Fibroblast of skin of back (primary cell): ENCODE measurements around the gene ENDOU.

Source experiments
- DNase-seq: peaks from one replicate; pipeline ENCODE4 v3.0.0-alpha.2; 2013

Gene ENDOU

DNA sequence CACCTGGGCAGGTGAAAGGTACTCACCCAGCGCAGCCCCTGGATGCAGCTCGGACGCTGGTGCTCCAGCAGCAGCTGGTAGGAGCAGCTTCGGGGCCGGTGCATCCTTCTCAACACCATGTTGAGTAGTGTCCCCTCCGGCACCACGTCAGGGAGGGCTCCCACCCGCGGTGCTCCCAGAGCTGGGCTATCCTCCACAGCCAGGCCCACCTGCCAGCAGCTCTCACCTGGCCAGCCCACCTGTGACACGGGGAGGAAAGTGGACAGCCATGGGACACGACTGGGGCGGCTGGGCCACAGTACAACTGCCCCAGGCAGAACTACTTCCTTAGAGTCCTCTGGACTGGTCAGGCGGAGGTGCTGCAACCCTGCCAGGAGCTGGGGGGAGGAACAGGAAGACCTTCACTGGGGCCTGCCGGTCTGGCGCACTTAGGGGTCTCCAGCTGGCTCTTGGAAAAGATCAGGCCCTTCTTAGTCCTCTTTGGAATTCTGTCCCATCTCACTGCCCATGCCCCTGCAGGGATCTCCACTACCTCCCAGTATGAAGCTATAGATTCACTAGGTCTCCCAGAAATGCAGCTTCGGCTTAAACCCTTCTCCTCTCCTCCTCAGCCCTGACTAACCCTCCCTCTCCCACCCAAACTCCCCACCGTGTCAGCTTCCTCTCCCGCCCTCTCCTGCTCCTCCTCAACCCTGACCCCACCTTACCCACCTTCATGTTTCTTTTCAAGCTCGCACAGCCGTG, 32.7 kb upstream of the ENDOU start:
- no peak for DNase-seq

- DNase-seq = no peak
Measured at GRCh38 chr12:47757364-47757839, 32.1 kb upstream of the ENDOU start.

- DNase-seq = no peak
Measured at GRCh38 chr12:47755655-47756562, 30.6 kb upstream of the ENDOU start.

DNA sequence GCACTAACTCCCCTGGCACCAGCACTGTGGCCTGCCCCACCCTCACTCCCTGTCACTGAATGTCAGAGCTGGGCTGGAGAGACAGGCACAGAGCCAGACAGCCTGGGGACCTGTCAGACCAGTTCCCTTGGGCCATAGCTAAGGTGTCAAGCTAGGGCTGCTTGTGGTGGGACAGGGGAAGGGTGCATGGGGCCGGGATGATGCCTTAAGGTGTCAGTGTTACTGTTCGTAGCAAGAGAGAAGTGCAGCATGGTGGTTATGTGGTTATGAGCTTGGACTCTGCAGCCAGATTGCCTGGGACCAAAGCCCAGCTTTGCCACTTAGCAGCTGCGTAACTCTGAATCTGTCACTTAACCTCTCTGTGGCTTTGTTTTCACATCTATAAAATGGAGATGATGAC, 29.6 kb upstream of the ENDOU start:
- DNase-seq = no peak

DNA sequence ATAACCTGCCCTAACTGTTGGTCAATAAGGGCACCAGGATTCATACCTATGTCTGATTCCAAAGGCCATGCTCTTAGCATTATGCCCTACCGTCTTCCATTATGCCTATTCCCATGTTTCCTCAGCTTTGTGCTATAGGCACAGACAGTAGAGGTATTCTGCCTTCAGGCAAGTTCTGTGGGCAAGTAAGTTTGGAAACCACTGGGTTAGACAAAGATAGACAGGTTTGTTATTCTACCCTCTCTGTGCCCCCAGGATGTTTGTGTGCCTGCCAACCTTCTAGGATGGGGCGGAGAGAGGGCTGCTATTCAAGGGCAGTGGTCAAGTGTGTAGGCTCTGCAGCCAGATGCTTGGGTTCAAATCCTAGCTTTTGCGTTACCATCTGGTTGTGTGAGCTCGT, 28.8 kb upstream of the ENDOU start:
- DNase-seq = no peak

DNA sequence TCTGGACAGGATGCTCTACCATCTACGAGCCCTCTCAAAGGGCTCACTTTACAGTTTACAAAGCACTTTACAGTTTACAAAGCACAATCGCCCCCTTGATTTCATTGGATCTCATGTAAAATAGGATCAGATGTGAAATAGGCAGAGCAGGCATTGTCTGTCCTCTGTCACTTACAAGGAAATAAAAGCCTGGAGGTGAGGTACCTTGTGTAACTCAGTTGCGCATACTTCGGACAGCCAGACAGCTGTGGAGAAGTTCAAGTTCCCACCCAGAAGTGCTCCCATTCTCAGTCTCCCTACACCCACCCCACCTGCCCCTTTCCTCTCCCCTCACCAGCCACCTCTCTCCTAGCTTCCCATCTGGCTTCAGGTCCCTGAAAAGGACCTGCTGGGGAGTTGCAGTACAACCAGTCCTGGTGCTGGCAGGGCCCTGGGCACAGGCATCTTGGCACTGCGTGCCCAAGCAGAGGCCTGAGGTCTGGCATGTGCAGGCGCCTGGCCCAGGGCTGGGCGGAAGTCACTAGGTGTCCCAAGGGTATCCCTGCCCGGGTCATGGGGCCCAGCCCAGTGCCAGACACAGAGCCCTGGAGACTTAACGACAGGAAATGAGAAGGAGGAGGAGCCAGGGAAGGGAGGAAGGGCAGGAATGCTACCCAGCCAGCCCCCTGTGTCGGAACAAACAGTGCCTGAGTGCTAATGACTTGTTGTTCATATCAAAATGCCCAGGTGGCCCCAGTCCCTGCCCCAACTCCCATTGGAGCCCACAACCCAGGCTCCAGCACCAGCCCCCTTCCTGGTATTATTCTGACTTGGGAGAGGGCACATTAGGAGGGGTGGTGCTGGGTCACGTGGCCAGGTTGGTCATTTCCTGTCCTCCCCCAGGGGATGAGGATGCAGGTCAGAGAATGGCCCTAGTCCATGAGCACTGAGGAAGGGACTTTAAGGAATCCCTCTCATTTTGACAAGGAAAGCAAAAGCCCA, 28.0 kb upstream of the ENDOU start:
- DNase-seq = peak; percentile 59

GRCh38 chr12:47752552-47752951, 27.3 kb upstream of the ENDOU start:
- peak; percentile 74 for DNase-seq

- no peak for DNase-seq
Measured at GRCh38 chr12:47752121-47752520, 26.8 kb upstream of the ENDOU start.

GRCh38 chr12:47751561-47751960, 26.3 kb upstream of the ENDOU start:
- no peak for DNase-seq

DNA sequence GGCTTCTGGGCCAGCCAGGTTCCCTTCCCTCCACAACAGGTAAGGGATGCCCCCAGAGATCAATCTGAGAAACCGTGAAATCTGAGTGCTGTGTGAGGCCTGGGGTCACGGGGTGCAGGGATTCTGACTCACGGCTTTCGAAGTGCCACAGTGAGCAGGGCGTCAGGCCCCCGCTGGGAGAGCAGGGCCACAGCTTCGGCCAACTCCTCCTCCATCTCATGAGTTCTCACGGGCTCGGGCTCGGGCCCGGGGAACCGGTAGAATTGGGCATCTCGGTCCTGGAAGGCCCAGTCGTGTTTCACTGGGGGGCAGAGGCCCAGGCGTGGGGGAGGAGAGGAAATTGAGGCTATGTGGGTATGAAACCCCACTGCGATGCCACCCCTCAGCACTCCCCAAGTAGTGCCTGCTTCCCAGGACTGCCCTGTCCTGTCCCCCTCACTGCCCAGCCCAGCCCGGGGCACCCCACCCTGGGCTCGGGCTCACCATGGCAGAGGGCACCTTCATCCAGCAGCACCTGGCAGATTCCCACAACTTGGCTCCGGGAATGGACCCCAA, 25.7 kb upstream of the ENDOU start:
- DNase-seq = no peak

GRCh38 chr12:47750229-47750798, 25.0 kb upstream of the ENDOU start:
- no peak for DNase-seq

DNA sequence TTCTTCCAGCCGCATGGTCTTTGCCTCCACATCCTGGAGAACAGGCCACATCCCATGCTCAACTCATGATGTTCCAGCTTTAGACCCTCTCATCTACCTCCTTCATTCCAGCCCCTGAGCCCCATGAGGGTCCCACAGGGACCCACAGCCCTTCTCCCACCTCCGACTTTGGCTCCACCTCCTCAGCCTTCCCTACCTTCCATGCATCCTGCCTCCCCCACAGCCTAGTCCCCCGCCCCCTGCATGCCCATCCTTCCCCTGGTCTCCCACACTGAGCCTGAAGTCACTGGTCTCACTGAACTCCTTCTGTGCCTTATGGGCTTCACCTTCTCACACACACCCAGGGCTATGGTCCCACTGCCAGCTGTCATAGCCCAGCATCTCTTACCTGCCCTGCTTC, 23.6 kb upstream of the ENDOU start:
- DNase-seq = no peak

- no peak for DNase-seq
Measured at GRCh38 chr12:47748507-47748828, 23.2 kb upstream of the ENDOU start.

DNA sequence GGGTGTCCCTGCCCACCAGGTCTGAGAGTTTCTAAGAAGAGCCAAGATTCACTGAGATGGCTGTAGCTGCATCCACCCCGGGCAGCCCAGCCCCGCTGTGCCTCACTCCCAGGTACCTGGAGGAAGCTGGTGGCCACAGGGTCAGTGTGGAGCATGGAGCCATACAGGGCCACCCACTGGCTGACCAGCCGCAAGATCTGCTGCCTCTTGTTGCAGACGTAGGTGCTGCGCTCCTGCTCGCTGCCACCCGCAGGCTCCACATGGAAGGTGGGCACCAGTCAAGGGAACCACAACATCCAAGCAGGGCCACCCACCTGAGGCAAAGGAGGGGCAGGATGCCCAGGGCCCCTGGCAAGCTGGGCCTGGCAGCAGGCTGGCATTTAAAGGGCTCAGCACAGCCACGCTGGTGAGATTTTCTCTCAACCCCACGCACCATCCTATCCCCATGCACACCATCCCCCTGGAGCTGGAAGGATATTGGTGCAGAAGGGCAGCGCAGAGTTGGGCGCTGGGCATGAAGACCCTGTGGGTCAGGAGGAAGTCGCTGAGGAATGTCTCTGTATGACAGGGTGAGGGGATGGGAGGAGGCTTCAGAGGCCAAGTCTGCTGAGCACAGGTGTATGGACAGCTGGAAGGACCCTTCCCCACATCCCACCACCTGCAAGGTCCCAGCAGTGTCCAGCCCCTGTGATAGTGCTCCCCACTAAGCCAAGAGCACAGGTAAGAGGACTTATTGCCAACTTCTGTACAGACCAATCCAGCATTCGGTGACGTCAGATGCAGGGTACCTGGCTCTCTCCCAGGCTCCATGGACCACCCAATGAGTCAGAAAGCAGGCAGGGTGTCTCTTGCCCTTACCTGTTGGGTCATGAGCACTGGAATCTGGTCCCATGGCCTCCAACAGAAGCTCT, 22.6 kb upstream of the ENDOU start:
- no peak for DNase-seq

- DNase-seq = no peak
Measured at GRCh38 chr12:47747126-47747525, 21.8 kb upstream of the ENDOU start.

- DNase-seq = no peak
Measured at GRCh38 chr12:47746523-47746922, 21.2 kb upstream of the ENDOU start.

- DNase-seq = no peak
Measured at GRCh38 chr12:47746073-47746472, 20.8 kb upstream of the ENDOU start.

DNA sequence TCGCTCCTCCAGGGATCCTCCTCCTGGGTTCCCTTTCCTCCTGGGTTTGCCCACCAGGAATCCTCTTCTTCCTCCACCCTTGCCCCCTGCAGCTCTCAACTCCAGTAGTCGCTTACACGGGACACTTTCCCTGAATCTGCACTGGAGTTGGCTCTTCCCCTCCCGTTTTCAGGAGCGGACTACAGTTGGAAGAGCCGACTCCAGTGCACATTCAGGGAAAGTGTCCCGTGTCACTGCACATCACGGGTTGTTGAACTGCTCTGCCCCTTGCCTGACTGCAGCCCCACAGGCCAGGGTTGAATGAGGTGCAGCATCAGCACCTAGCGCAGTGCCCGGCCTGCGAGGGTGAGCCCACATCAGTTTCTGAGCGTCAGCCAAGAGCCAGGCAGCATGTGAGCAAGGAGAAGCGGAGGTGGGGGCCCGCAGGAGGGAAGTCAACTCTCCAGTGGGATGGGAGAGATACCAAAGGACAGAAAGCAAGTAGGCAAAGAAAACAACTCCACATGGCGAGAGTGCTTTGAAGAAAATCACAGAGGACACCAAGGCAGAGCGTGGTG, 20.3 kb upstream of the ENDOU start:
- DNase-seq = no peak

- no peak for DNase-seq
Measured at GRCh38 chr12:47744778-47745436, 19.6 kb upstream of the ENDOU start.
